Stimulated activated CD4-positive, alpha-beta T cell treated with anti-CD3 and anti-CD28 coated beads, Interleukin-1b, Interleukin-23, amount 100 ng/mL, for 48 hours (primary cell): Measurements from ENCODE around the gene AVPR1A.

Experiments
- DNase-seq: peaks from one replicate; pipeline ENCODE4 v3.0.0-alpha.2; 2020

The AVPR1A gene

DNA sequence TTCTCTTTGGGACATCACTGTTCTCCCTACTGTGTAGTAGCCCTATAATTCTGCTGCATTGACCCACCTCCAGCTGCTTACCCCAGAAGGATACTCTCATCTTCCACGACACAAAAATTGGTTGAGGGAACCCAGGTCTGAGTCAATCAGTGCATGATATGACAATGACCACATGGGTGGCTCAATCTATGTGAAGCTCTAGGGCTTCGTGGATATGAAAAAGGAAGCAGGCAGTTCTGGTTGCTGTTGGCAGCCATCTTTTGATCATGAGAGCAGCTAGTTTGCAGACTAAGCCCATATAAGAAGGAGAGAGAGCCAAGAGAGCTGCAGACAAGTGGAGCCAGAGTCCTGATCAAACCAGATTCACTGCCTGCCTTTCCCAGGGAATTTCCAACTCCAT, 57.9 kb downstream of the AVPR1A start:
- DNase-seq, result no peak
